GM12878 (cell line): ENCODE data around the gene GGT6. TPM values are rescaled to one million over a fixed set of nuclear protein-coding genes. Genes with fewer than 3 reads are reported as not detected.

ENCODE experiments used
- ATAC-seq: fragments of 200-7000 bp; cut with Tn5 transposase; 3 replicates; pipeline ENCODE4 v1.9.1; 2020; ENCODE audit warnings: mild to moderate bottlenecking, moderate library complexity
- BruUV-seq: library from RNA; stranded (reverse); fragments of 400-500 nt; replicated peaks from 2 replicates; lab custom pipeline; 2021; lab: Mats Ljungman, UMichigan
- CTCF ChIA-PET: fragments of 300-600 bp; sonication (Branson Sonifier 250); formaldehyde crosslinking; extraction: SDS; loops from one replicate; lab custom pipeline; 2021; ENCODE audit warnings: inconsistent platforms; lab: Yijun Ruan, JAX
- POLR2A ChIA-PET: fragments of 350-600 bp; formaldehyde crosslinking; extraction: SDS; loops from one replicate; lab custom pipeline; 2021; ENCODE audit warnings: inconsistent platforms; lab: Charles Lee
- RAD21 ChIA-PET: fragments of 300-600 bp; sonication (Branson Sonifier 250); formaldehyde crosslinking; loops from one replicate; lab custom pipeline; 2023; ENCODE audit warnings: antibody characterized with exemption; ENCODE audit not compliant: unreplicated experiment; lab: Charles Lee
- SMC1A ChIA-PET: fragments of 300-600 bp; sonication (Branson Sonifier 250); formaldehyde crosslinking; loops from one replicate; lab custom pipeline; 2023; ENCODE audit not compliant: unreplicated experiment, uncharacterized antibody; lab: Charles Lee
- DNase-seq: peaks from one replicate; pipeline ENCODE4 v3.0.0-alpha.2; 2011; ENCODE audit warnings: low read depth, low spot score
- FAIRE-seq: peaks from 3 replicates; lab custom pipeline; 2011; peaks lifted over from hg19 to GRCh38; lab: Jason Lieb, UNC
- H2AFZ ChIP-seq: 2 replicates; pipeline ENCODE4 v1.6.0; 2011; ENCODE audit warnings: low read depth, low read length, control low read depth; ENCODE audit not compliant: control insufficient read depth
- H3K27ac ChIP-seq: 2 replicates; pipeline ENCODE4 v1.5.1; 2011; ENCODE audit warnings: control low read depth; ENCODE audit not compliant: control insufficient read depth, insufficient read depth
- H3K27me3 ChIP-seq, 2 experiments: replicated peaks in 1 of 2; 2 replicates each; pipeline versions ENCODE4 v1.6.0 to v1.6.1; 2011; ENCODE audit warnings: low read length in 1 of 2; ENCODE audit not compliant: control insufficient read depth in 2 of 2, insufficient read depth in 2 of 2
- H3K36me3 ChIP-seq, 2 experiments: 2 replicates each; pipeline ENCODE4 v1.5.1; 2011; ENCODE audit warnings: low read length in 1 of 2; ENCODE audit not compliant: control insufficient read depth in 2 of 2, insufficient read depth in 2 of 2
- H3K4me1 ChIP-seq: 2 replicates; pipeline ENCODE4 v1.6.1; 2011; ENCODE audit warnings: mild to moderate bottlenecking, low read length, moderate library complexity, mixed read lengths; ENCODE audit not compliant: control insufficient read depth, insufficient read depth
- H3K4me2 ChIP-seq: 2 replicates; pipeline ENCODE4 v1.6.0; 2011; ENCODE audit warnings: control low read depth; ENCODE audit not compliant: control insufficient read depth, insufficient read depth
- H3K4me3 ChIP-seq: fragments of 200-600 bp; sonication (generic); 2 replicates; pipeline ENCODE4 v1.5.1; 2016
- H3K79me2 ChIP-seq: 2 replicates; pipeline ENCODE4 v1.6.0; 2011; ENCODE audit warnings: low read length; ENCODE audit not compliant: control insufficient read depth, insufficient read depth
- H3K9ac ChIP-seq: 2 replicates; pipeline ENCODE4 v1.8.0; 2011; ENCODE audit warnings: low read length, control low read depth, mixed read lengths; ENCODE audit not compliant: control insufficient read depth, insufficient read depth
- H3K9me3 ChIP-seq: replicated peaks from 3 replicates; pipeline ENCODE4 v1.5.1; 2011; ENCODE audit warnings: mild to moderate bottlenecking, low read length; ENCODE audit not compliant: control insufficient read depth, insufficient read depth
- H4K20me1 ChIP-seq: 2 replicates; pipeline ENCODE4 v1.6.0; 2011; ENCODE audit not compliant: control insufficient read depth, insufficient read depth
- HDAC2 ChIP-seq: fragments of 200-600 bp; sonication (generic); IDR thresholded peaks from 2 replicates; pipeline ENCODE4 v1.6.1; 2017
- JUNB ChIP-seq: IDR thresholded peaks from 2 replicates; pipeline ENCODE4 v1.6.1; 2016; ENCODE audit warnings: antibody characterized with exemption, mild to moderate bottlenecking
- NBN ChIP-seq: fragments of 450-650 bp; IDR thresholded peaks from 2 replicates; pipeline ENCODE4 v1.6.1; 2016
- NFYB ChIP-seq: IDR thresholded peaks from 2 replicates; pipeline ENCODE4 v1.6.1; 2011; ENCODE audit warnings: low read depth, mild to moderate bottlenecking, low read length, improper control_type of control experiment, moderate library complexity; ENCODE audit not compliant: insufficient read depth
- NR2F1 ChIP-seq: fragments of 450-650 bp; conservative IDR thresholded peaks from 2 replicates; pipeline ENCODE4 v1.6.1; 2017; ENCODE audit warnings: mild to moderate bottlenecking
- STAT1 ChIP-seq: fragments of 450-650 bp; conservative IDR thresholded peaks from 2 replicates; pipeline ENCODE4 v1.6.1; 2014; ENCODE audit warnings: antibody characterized with exemption, mild to moderate bottlenecking
- TAF1 ChIP-seq: IDR thresholded peaks from 2 replicates; pipeline ENCODE4 v1.6.1; 2011; ENCODE audit warnings: mild to moderate bottlenecking, low read depth, low read length, borderline replicate concordance
- ZBED1 ChIP-seq: IDR thresholded peaks from 2 replicates; pipeline ENCODE4 v1.6.1; 2016; ENCODE audit warnings: borderline replicate concordance
- ZNF384 ChIP-seq: IDR thresholded peaks from 2 replicates; pipeline ENCODE4 v1.6.1; 2012; ENCODE audit warnings: low read depth, mild to moderate bottlenecking, low read length, improper control_type of control experiment, borderline replicate concordance
- ZSCAN29 ChIP-seq: fragments of 450-650 bp; IDR thresholded peaks from 2 replicates; pipeline ENCODE4 v1.6.1; 2017; ENCODE audit warnings: mild to moderate bottlenecking, moderate library complexity
- WGBS: methylation state at CpG from one replicate; pipeline ENCODE4 v1.1.6; 2016; ENCODE audit warnings: low lambda C conversion rate; ENCODE audit not compliant: insufficient replicate concordance, insufficient coverage; ENCODE audit errors: missing lambda C conversion rate; 5-methylcytosine and 5-hydroxymethylcytosine counted together
- in situ Hi-C: fragments of 300-500 bp; cut with MboI; formaldehyde crosslinking; loops from 9 replicates; pipeline ENCODE4 v1.14.3; 2018; ENCODE audit warnings: mixed read lengths
- intact Hi-C: fragments of 100-400 bp; cut with micrococcal nuclease; formaldehyde crosslinking; loops from one replicate; pipeline ENCODE4 v1.14.2; 2022; ENCODE audit not compliant: unreplicated experiment
- polyA plus RNA-seq, 11 experiments: library from polyadenylated mRNA; depleted of rRNA in 4 of 11; unstranded in 6 of 11; stranded (reverse) in 5 of 11; fragments of >200 nt; fragmentation: Nextera tagmentation in 4 of 11; fragmentation: Illumina TruSeq in 1 of 11; extraction: Ambion mirVana in 4 of 11; extraction: Trizol in 1 of 11; gene quantifications; 1 replicate in 1 of 11; 2 replicates in 10 of 11; pipeline versions ENCODE4 v1.2.1 to v1.2.3, GENCODE V29; 2011 to 2016; ENCODE audit warnings: inconsistent platforms in 2 of 11, missing spikeins in 2 of 11, low read depth in 1 of 11
- total RNA-seq, 4 experiments: library from RNA; depleted of rRNA in 3 of 4; stranded (reverse); fragments of >200 nt in 3 of 4; fragmentation: Illumina TruSeq in 1 of 4; extraction: Trizol in 1 of 4; gene quantifications; 2 replicates each; pipeline versions ENCODE4 v1.2.1 to v1.2.3, GENCODE V29; 2013 to 2021
- TF ChIP-seq, protein P1 (sequence below): IDR thresholded peaks from 2 replicates; pipeline ENCODE4 v1.6.1; 2012; ENCODE audit warnings: improper control_type of control experiment, low read depth, low read length; ENCODE audit not compliant: insufficient replicate concordance
- TF ChIP-seq, protein P2 (sequence below): fragments of 450-650 bp; IDR thresholded peaks from 2 replicates; pipeline ENCODE4 v1.6.1; 2017; ENCODE audit warnings: antibody characterized with exemption, mild to moderate bottlenecking, moderate library complexity

GGT6 gene
- total and polyA plus RNA-seq, 10 of the 15 experiments (the other 5 are each of a cell fraction or from before 2014, with no cell fraction given) = 0.01 to 0.26 (median 0.13) TPM; not detected in 5

DNA sequence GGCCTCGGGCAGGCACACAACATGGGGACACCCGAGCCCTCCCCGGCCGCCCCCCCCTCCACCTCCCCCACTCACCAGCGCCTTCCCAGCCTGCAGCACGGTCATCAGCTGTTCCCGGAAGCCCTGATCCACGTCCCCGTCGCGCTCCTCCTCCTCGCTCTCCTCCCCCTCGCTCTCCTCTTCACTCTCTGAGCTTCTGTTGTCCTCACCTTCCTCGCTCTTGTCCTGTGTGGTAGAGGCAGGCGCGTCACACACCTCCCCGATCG, 15.5 kb downstream of the GGT6 start:
- Histone ChIP-seq H3K27me3 (no peaks in the 10 kb centered on the region), H3K4me1 (no peaks in the 10 kb centered on the region), H3K4me2 (no peak overlapping the region), H3K9ac (no peak overlapping the region), H4K20me1 (no peaks in the 10 kb centered on the region; the same call in none of the 2 replicates), H3K9me3 (no peaks in the 10 kb centered on the region), H2AFZ (no peak overlapping the region), H3K4me3 (no peak overlapping the region), H3K27ac (no peak overlapping the region), H3K36me3 (peaks cover 8 to 60% of the 10 kb centered on the region in 2 experiments; a peak in 3 of 4 replicates), H3K79me2 (no peaks in the 10 kb centered on the region)
- in situ Hi-C loops (no loop called here), intact Hi-C loops (no loop called here)
- ATAC-seq = no peak
- TF ChIP-seq, protein P1, sequence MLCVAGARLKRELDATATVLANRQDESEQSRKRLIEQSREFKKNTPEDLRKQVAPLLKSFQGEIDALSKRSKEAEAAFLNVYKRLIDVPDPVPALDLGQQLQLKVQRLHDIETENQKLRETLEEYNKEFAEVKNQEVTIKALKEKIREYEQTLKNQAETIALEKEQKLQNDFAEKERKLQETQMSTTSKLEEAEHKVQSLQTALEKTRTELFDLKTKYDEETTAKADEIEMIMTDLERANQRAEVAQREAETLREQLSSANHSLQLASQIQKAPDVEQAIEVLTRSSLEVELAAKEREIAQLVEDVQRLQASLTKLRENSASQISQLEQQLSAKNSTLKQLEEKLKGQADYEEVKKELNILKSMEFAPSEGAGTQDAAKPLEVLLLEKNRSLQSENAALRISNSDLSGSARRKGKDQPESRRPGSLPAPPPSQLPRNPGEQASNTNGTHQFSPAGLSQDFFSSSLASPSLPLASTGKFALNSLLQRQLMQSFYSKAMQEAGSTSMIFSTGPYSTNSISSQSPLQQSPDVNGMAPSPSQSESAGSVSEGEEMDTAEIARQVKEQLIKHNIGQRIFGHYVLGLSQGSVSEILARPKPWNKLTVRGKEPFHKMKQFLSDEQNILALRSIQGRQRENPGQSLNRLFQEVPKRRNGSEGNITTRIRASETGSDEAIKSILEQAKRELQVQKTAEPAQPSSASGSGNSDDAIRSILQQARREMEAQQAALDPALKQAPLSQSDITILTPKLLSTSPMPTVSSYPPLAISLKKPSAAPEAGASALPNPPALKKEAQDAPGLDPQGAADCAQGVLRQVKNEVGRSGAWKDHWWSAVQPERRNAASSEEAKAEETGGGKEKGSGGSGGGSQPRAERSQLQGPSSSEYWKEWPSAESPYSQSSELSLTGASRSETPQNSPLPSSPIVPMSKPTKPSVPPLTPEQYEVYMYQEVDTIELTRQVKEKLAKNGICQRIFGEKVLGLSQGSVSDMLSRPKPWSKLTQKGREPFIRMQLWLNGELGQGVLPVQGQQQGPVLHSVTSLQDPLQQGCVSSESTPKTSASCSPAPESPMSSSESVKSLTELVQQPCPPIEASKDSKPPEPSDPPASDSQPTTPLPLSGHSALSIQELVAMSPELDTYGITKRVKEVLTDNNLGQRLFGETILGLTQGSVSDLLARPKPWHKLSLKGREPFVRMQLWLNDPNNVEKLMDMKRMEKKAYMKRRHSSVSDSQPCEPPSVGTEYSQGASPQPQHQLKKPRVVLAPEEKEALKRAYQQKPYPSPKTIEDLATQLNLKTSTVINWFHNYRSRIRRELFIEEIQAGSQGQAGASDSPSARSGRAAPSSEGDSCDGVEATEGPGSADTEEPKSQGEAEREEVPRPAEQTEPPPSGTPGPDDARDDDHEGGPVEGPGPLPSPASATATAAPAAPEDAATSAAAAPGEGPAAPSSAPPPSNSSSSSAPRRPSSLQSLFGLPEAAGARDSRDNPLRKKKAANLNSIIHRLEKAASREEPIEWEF = no peak
- TF ChIP-seq ZSCAN29 (no peak), ZNF384 (no peak), NR2F1 (no peak), STAT1 (no peak), NFYB (no peak), TAF1 (no peak), HDAC2 (no peak), ZBED1 (no peak), NBN (no peak), JUNB (no peak)
- TF ChIP-seq, protein P2, sequence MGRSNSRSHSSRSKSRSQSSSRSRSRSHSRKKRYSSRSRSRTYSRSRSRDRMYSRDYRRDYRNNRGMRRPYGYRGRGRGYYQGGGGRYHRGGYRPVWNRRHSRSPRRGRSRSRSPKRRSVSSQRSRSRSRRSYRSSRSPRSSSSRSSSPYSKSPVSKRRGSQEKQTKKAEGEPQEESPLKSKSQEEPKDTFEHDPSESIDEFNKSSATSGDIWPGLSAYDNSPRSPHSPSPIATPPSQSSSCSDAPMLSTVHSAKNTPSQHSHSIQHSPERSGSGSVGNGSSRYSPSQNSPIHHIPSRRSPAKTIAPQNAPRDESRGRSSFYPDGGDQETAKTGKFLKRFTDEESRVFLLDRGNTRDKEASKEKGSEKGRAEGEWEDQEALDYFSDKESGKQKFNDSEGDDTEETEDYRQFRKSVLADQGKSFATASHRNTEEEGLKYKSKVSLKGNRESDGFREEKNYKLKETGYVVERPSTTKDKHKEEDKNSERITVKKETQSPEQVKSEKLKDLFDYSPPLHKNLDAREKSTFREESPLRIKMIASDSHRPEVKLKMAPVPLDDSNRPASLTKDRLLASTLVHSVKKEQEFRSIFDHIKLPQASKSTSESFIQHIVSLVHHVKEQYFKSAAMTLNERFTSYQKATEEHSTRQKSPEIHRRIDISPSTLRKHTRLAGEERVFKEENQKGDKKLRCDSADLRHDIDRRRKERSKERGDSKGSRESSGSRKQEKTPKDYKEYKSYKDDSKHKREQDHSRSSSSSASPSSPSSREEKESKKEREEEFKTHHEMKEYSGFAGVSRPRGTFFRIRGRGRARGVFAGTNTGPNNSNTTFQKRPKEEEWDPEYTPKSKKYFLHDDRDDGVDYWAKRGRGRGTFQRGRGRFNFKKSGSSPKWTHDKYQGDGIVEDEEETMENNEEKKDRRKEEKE = no peak
- FAIRE-seq = no peak
- CTCF ChIA-PET = interaction anchor here (1.1 kb wide), 1 partner anchor 20 kb away, joined by 3 read pairs; no protein-coding TSS in a partner anchor
- RAD21 ChIA-PET = no interaction called here
- POLR2A ChIA-PET = no interaction called here
- SMC1A ChIA-PET = no interaction called here
- BruUV-seq = TSS peak; percentile 39
- 96% methylated on average over 7 of the region's 18 CpGs for WGBS
- no peak for DNase-seq
